ENCODE results near the gene TTLL7. TPM values are rescaled to one million over a fixed set of nuclear protein-coding genes. Genes with fewer than 3 reads are reported as not detected.
"Not testable (repeated sequence)": the region's sequence is repeated elsewhere in the genome, so short reads cannot be mapped to it uniquely, and the experiment has no call there.

Gene TTLL7
- total RNA-seq, 2 experiments from 2014 or later: 0.41 to 1.4 TPM

DNA sequence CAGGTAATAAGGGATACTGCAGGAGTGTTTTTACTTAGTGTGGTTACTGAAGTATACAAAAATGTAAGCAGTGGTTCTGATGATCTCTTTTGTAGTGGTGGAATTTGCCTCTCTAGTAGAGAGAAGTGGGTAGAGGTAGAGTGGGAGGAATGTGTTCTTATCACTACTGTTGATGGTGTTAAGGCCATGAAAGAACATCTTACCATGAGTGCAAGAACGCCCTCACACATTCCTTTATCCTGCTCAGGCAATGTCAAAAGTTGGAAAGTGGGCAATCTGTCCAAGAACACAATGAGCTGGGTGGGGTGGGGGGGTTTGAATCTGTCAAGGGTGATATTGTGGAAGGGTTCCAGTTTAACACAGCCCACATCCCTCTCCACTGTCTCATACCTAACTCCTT is 78.6 kb downstream of the TTLL7 start:
- H3K9me3 Mint-ChIP-seq: no peaks in the 10 kb centered on the region
- peaks cover 15% of the 10 kb centered on the region for H3K27me3 Mint-ChIP-seq
- intact Hi-C loops (cut with micrococcal nuclease): no loop called here
- H3K27ac Mint-ChIP-seq: no peak overlapping the region
- no peak overlapping the region for H3K4me3 Mint-ChIP-seq
- ATAC-seq: no peak
- H3K36me3 Mint-ChIP-seq (ENCODE audit: low read depth): no peaks in the 10 kb centered on the region
- no peak for DNase-seq
- TF ChIP-seq, protein P1, sequence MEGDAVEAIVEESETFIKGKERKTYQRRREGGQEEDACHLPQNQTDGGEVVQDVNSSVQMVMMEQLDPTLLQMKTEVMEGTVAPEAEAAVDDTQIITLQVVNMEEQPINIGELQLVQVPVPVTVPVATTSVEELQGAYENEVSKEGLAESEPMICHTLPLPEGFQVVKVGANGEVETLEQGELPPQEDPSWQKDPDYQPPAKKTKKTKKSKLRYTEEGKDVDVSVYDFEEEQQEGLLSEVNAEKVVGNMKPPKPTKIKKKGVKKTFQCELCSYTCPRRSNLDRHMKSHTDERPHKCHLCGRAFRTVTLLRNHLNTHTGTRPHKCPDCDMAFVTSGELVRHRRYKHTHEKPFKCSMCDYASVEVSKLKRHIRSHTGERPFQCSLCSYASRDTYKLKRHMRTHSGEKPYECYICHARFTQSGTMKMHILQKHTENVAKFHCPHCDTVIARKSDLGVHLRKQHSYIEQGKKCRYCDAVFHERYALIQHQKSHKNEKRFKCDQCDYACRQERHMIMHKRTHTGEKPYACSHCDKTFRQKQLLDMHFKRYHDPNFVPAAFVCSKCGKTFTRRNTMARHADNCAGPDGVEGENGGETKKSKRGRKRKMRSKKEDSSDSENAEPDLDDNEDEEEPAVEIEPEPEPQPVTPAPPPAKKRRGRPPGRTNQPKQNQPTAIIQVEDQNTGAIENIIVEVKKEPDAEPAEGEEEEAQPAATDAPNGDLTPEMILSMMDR (IDR thresholded peaks at IDR 0.05): no peak
- POLR2A ChIA-PET: no interaction called here
- no peaks in the 10 kb centered on the region for H3K4me1 Mint-ChIP-seq (ENCODE audit: low read depth)
- CTCF ChIA-PET: no interaction called here

DNA sequence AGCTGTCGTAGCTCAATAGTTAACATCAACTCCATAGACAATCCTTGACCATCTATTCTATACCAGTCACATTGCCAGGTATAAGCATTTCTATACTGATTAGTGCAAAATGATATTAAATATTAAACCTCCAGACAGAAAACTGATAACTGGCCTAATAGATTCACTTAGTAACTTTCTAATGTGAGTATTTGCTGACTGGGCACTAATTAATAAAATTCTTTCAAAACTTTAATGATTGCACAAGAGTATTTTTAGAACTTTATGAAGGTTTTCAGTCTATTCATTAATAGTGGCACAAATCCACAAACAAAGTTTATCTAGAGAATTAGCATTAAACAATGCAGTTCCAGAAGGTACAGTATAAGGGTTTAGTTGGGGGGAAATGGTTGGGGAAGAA is 79.1 kb downstream of the TTLL7 start:
- Mint-ChIP-seq H3K27ac (no peak overlapping the region), H3K36me3 (ENCODE audit: low read depth) (no peaks in the 10 kb centered on the region), H3K4me1 (ENCODE audit: low read depth) (no peaks in the 10 kb centered on the region), H3K9me3 (no peaks in the 10 kb centered on the region), H3K27me3 (peaks cover 17% of the 10 kb centered on the region), H3K4me3 (no peak overlapping the region)
- ChIA-PET CTCF (interaction anchor here (1.0 to 1.9 kb wide), 3 partner anchors 12 to 834 kb away, joined by 3 to 8 read pairs (median 6); no protein-coding TSS in a partner anchor), POLR2A (no interaction called here)
- intact Hi-C loops (cut with micrococcal nuclease): no loop called here
- TF ChIP-seq, protein P1 (IDR thresholded peaks at IDR 0.05): no peak
- ATAC-seq: no peak
- DNase-seq: no peak

DNA sequence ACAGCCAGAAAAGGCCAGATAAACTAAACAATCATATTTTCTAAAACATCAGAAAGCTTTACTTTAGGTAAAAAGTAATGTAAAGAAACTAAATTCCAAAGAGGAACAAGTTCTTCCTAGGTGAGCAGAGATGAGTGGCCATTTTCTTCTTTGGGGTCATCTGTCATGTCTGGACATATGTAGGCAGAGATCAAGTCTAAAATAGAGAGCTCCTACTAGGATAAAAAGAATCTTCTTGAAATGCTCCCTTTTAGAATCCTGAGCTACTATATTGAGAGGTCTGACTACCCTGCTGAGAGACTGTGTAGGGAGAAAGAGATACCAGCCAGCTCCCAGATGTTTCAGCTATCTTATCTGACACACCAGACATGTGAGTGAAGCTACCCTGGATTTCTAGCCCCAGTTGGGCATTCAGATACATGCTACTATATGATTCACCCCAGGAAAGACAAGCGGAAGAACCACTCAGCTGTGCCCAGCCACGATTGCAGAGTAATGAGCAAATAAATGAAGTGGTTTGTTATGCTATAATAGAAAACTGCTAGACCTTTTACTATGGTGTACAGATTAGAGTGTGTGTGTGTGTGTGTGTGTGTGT is 80.1 kb downstream of the TTLL7 start:
- TF ChIP-seq, protein P1 (IDR thresholded peaks at IDR 0.05): no peak
- Mint-ChIP-seq H3K27me3 (peaks cover 25% of the 10 kb centered on the region), H3K9me3 (no peaks in the 10 kb centered on the region), H3K4me3 (no peak overlapping the region), H3K4me1 (ENCODE audit: low read depth) (no peaks in the 10 kb centered on the region), H3K27ac (no peak overlapping the region), H3K36me3 (ENCODE audit: low read depth) (no peaks in the 10 kb centered on the region)
- CTCF ChIA-PET: interaction anchor here (0.7 to 1.9 kb wide), 4 partner anchors 12 to 835 kb away, joined by 3 to 8 read pairs (median 4); no protein-coding TSS in a partner anchor
- no peak for DNase-seq
- POLR2A ChIA-PET: no interaction called here
- intact Hi-C loops (cut with micrococcal nuclease): no loop called here
- no peak for ATAC-seq

DNA sequence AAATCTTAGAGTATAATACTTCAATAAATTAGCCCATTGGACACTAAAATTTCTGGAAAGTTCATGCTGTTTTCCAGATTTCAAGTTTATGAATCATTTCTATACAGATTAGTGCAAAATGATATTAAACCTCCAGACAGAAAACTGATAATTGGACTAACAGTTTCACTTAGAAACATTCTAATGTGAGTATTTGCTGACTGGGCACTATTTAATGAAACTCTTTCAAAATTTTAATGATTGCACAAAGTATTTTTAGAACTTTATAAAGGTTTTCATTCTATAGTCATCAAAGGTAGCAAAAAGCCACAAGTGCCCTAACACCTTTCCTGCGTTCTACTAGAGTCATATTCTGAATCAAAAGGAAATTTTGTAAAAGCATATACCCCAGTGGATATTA is 81.0 kb downstream of the TTLL7 start:
- Mint-ChIP-seq H3K9me3 (no peaks in the 10 kb centered on the region), H3K4me3 (no peak overlapping the region), H3K36me3 (ENCODE audit: low read depth) (no peaks in the 10 kb centered on the region), H3K27me3 (peaks cover 18% of the 10 kb centered on the region), H3K27ac (no peak overlapping the region), H3K4me1 (ENCODE audit: low read depth) (no peaks in the 10 kb centered on the region)
- TF ChIP-seq, protein P1 (IDR thresholded peaks at IDR 0.05): no peak
- ChIA-PET CTCF (interaction anchor here (0.7 to 1.9 kb wide), 2 partner anchors 11 to 204 kb away, joined by 3 to 8 read pairs; no protein-coding TSS in a partner anchor), POLR2A (no interaction called here)
- ATAC-seq: no peak
- DNase-seq: no peak
- intact Hi-C loops (cut with micrococcal nuclease): no loop called here

DNA sequence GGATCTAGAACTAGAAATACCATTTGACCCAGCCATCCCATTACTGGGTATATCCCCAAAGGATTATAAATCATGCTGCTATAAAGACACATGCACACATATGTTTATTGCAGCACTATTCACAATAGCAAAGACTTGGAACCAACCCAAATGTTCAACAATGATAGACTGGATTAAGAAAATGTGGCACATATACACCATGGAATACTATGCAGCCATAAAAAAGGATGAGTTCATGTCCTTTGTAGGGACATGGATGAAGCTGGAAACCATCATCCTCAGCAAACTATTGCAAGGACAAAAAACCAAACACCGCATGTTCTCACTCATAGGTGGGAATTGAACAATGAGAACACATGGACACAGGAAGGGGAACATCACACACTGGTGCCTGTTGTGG is 82.8 kb downstream of the TTLL7 start:
- ATAC-seq; H3K4me1 Mint-ChIP-seq (ENCODE audit: low read depth); POLR2A ChIA-PET; H3K27ac Mint-ChIP-seq; H3K4me3 Mint-ChIP-seq; intact Hi-C loops (cut with micrococcal nuclease); H3K36me3 Mint-ChIP-seq (ENCODE audit: low read depth); H3K9me3 Mint-ChIP-seq; CTCF ChIA-PET; DNase-seq: not testable (repeated sequence)
- H3K27me3 Mint-ChIP-seq: peaks cover 17% of the 10 kb centered on the region
